ENCODE measurements around the gene NRP2.

DNA sequence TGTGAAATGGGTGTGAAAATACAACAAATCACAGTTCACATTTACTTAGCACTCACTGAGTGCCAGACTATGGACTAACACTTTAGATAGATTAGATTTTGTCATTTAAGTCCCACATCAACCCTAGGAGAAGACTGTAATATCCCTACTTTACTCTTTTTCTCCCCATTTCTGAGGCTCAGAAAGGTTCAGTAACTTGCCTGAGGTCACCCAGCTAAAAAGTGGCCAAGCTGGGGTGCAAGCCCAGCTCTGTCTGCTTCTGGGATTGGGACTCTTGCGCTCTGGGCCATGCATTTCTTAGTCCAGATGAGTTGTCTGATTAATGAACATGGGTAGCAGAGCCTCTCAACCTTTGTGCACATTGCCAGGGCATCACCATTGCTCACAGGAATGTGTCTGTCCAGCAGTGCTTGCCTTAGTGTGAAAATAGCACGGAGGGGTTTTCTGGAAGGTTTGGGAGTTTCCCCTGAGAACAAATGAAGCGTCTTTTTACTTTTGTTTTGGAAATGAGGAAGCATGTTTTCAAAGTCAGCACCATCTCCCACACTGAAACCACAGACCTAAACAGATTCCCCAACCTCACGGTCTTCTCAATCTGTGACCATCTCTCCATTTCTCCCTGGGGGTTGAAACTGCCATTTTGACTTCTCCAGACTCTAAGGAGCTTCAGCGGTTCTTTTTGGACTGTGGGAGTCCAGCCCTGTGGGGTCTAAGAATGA is 31.9 kb downstream of the NRP2 start:
- TF ChIP-seq POLR2A (IDR thresholded peaks at IDR 0.05; ENCODE audit: low read length) (no peak), GATA1 (IDR thresholded peaks at IDR 0.05; ENCODE audit: low read depth, low read length) (no peak)

Data from erythroblast (primary cell).